ENCODE measurements around the gene TRIP6. TPM values are rescaled to one million over a fixed set of nuclear protein-coding genes. Genes with fewer than 3 reads are reported as not detected.

TRIP6 gene
- total and polyA plus RNA-seq, 2 of the 8 experiments (the other 6 are each of a cell fraction or from before 2014, with no cell fraction given) = 88.4 to 103 TPM

GRCh38 chr7:100884736-100885439 is 17.7 kb downstream of the TRIP6 start (continued):
- no peak for TF ChIP-seq CHD7 (IDR thresholded peaks at IDR 0.05; ENCODE audit: insufficient replicate concordance, low read length)
- no peak for TF ChIP-seq ZNF274 (IDR thresholded peaks at IDR 0.05; ENCODE audit: borderline replicate concordance, extremely low read depth, low read length)
- no peak for TF ChIP-seq CBX8 (IDR thresholded peaks at IDR 0.05; ENCODE audit: borderline replicate concordance, low read depth, low read length)
- no peak for TF ChIP-seq SRF (IDR thresholded peaks at IDR 0.05; ENCODE audit: low read depth, low read length)
- no peak for TF ChIP-seq MAX (IDR thresholded peaks at IDR 0.05)
- no peak for TF ChIP-seq CEBPB (IDR thresholded peaks at IDR 0.05; ENCODE audit: low read depth, low read length)
- no peak for TF ChIP-seq CHD1 (IDR thresholded peaks at IDR 0.05; ENCODE audit: low read depth, low read length)
- TF ChIP-seq RBBP5 (IDR thresholded peaks at IDR 0.05; ENCODE audit: borderline replicate concordance, low read depth, low read length) = no peak
- TF ChIP-seq JUND (IDR thresholded peaks at IDR 0.05; ENCODE audit: low read length) = no peak
